ENCODE measurements around the gene MUSK.
"Not testable (repeated sequence)": the region's sequence is repeated elsewhere in the genome, so short reads cannot be mapped to it uniquely, and the experiment has no call there.

Gene MUSK

GRCh38 chr9:110669433-110669832 is 842 bp downstream of the MUSK start:
- in situ Hi-C loops (cut with HindIII; ENCODE audit: low pct_ligation_motif_present, low sequenced_read_pairs): no loop called here
- Histone ChIP-seq H3K36me3 (replicated peaks) (no peaks in the 10 kb centered on the region), H3K27me3 (replicated peaks) (no peaks in the 10 kb centered on the region), H3K27ac (no peak overlapping the region), H3K4me3 (ENCODE audit: low read depth, low read length) (no peak overlapping the region)
- no peak for DNase-seq
- TF ChIP-seq CTCF (IDR thresholded peaks at IDR 0.05; ENCODE audit: low read depth, low read length, missing control alignments): no peak

GRCh38 chr9:110671849-110672248 is 3.3 kb downstream of the MUSK start:
- DNase-seq: no peak
- Histone ChIP-seq H3K36me3 (replicated peaks) (no peaks in the 10 kb centered on the region), H3K27ac (no peak overlapping the region), H3K4me3 (ENCODE audit: low read depth, low read length) (no peak overlapping the region), H3K27me3 (replicated peaks) (no peaks in the 10 kb centered on the region)
- in situ Hi-C loops (cut with HindIII; ENCODE audit: low pct_ligation_motif_present, low sequenced_read_pairs): no loop called here
- TF ChIP-seq CTCF (IDR thresholded peaks at IDR 0.05; ENCODE audit: low read depth, low read length, missing control alignments): no peak

- H3K4me3 ChIP-seq (ENCODE audit: low read depth, low read length): no peak overlapping the region
- H3K27ac ChIP-seq: no peak overlapping the region
- no peak for DNase-seq
- H3K27me3 ChIP-seq (replicated peaks): no peaks in the 10 kb centered on the region
- TF ChIP-seq CTCF (IDR thresholded peaks at IDR 0.05; ENCODE audit: low read depth, low read length, missing control alignments): no peak
- H3K36me3 ChIP-seq (replicated peaks): no peaks in the 10 kb centered on the region
- in situ Hi-C loops (cut with HindIII; ENCODE audit: low pct_ligation_motif_present, low sequenced_read_pairs): no loop called here
Measured at GRCh38 chr9:110672873-110673510, 4.4 kb downstream of the MUSK start.

- no peak for DNase-seq
- no peaks in the 10 kb centered on the region for H3K27me3 ChIP-seq (replicated peaks)
- in situ Hi-C loops (cut with HindIII; ENCODE audit: low pct_ligation_motif_present, low sequenced_read_pairs): no loop called here
- no peak overlapping the region for H3K27ac ChIP-seq
- H3K36me3 ChIP-seq (replicated peaks): no peaks in the 10 kb centered on the region
- no peak overlapping the region for H3K4me3 ChIP-seq (ENCODE audit: low read depth, low read length)
- no peak for TF ChIP-seq CTCF (IDR thresholded peaks at IDR 0.05; ENCODE audit: low read depth, low read length, missing control alignments)
Measured at GRCh38 chr9:110687497-110687896, 18.9 kb downstream of the MUSK start.

- in situ Hi-C loops (cut with HindIII; ENCODE audit: low pct_ligation_motif_present, low sequenced_read_pairs): no loop called here
- H3K27me3 ChIP-seq (replicated peaks): no peaks in the 10 kb centered on the region
- H3K27ac ChIP-seq: no peak overlapping the region
- no peak for TF ChIP-seq CTCF (IDR thresholded peaks at IDR 0.05; ENCODE audit: low read depth, low read length, missing control alignments)
- no peak for DNase-seq
- H3K36me3 ChIP-seq (replicated peaks): no peaks in the 10 kb centered on the region
- H3K4me3 ChIP-seq (ENCODE audit: low read depth, low read length): no peak overlapping the region
Measured at GRCh38 chr9:110688329-110688728, 19.7 kb downstream of the MUSK start.

- DNase-seq: peak; percentile 61
- TF ChIP-seq CTCF (IDR thresholded peaks at IDR 0.05; ENCODE audit: low read depth, low read length, missing control alignments): no peak
- Histone ChIP-seq H3K4me3 (ENCODE audit: low read depth, low read length) (no peak overlapping the region), H3K36me3 (replicated peaks) (no peaks in the 10 kb centered on the region), H3K27ac (no peak overlapping the region), H3K27me3 (replicated peaks) (no peaks in the 10 kb centered on the region)
- in situ Hi-C loops (cut with HindIII; ENCODE audit: low pct_ligation_motif_present, low sequenced_read_pairs): no loop called here
Measured at GRCh38 chr9:110691002-110691549, 22.5 kb downstream of the MUSK start.

- H3K4me3 ChIP-seq (ENCODE audit: low read depth, low read length); H3K27ac ChIP-seq; H3K27me3 ChIP-seq (replicated peaks); in situ Hi-C loops (cut with HindIII; ENCODE audit: low pct_ligation_motif_present, low sequenced_read_pairs); H3K36me3 ChIP-seq (replicated peaks): not testable (repeated sequence)
- DNase-seq: peak; percentile 18
Measured at GRCh38 chr9:110695846-110696245, 27.3 kb downstream of the MUSK start.

Measured in brain microvascular endothelial cell (primary cell).